Astrocyte (in vitro differentiated cells and primary cell): ENCODE results near the gene SPATC1L.

ENCODE experiments used
- EZH2 ChIP-seq: IDR thresholded peaks from 2 replicates; pipeline ENCODE4 v1.6.1; 2012; ENCODE audit warnings: mild to moderate bottlenecking, low read length, inconsistent platforms; ENCODE audit not compliant: insufficient read depth
- TF ChIP-seq, protein P1 (sequence below): IDR thresholded peaks from 2 replicates; pipeline ENCODE4 v1.5.1; 2011; ENCODE audit warnings: low read depth, mild to moderate bottlenecking, inconsistent platforms, low read length, moderate library complexity; ENCODE audit not compliant: insufficient read depth

DNA sequence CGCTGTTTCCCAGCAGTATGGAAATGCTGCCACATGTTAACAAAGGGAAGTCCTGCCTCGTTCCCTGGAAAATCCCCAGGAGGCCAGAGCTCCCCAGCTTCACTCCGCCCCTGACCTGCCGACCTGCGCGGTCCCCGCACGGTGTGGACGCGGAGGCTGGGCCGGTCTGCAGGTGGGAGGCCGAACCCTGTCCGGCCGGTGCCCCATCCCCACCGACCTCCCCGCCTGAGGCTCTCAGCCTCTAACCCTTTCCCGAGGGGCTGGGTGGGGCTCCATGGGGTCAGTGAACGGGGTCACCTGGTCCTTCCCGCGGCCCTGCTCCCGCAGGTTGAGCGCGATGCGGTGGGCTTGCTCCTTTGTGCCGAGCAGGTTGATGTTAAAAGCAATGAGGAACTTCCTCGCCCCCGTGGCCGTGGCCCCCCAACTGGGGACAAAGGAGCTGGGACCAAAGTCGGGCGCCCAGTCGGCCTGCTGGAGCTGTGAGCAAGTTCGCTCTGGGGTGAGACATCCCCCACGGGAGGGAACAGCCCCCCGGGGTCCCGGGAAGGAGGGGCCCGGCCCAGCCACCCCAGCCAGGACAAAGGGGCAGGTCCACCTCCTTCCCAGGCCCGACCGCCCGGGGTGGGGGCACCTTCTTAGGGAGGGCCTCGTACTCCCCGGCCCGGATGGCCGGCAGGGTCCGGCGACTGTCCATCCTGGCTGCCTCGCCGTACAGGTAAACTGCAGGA, 32.8 kb downstream of the SPATC1L start:
- TF ChIP-seq, protein P1, sequence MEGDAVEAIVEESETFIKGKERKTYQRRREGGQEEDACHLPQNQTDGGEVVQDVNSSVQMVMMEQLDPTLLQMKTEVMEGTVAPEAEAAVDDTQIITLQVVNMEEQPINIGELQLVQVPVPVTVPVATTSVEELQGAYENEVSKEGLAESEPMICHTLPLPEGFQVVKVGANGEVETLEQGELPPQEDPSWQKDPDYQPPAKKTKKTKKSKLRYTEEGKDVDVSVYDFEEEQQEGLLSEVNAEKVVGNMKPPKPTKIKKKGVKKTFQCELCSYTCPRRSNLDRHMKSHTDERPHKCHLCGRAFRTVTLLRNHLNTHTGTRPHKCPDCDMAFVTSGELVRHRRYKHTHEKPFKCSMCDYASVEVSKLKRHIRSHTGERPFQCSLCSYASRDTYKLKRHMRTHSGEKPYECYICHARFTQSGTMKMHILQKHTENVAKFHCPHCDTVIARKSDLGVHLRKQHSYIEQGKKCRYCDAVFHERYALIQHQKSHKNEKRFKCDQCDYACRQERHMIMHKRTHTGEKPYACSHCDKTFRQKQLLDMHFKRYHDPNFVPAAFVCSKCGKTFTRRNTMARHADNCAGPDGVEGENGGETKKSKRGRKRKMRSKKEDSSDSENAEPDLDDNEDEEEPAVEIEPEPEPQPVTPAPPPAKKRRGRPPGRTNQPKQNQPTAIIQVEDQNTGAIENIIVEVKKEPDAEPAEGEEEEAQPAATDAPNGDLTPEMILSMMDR, result no peak
- no peak for TF ChIP-seq EZH2
